Kidney epithelial cell (primary cell): ENCODE results near the gene ERC1. TPM values are rescaled to one million over a fixed set of nuclear protein-coding genes. Genes with fewer than 3 reads are reported as not detected.

Source experiments
- DNase-seq: peaks from one replicate; pipeline ENCODE4 v3.0.0-alpha.2; 2010; ENCODE audit warnings: low read depth
- H3K27me3 ChIP-seq: 2 replicates; pipeline ENCODE4 v1.6.0; 2011; ENCODE audit warnings: low read length; ENCODE audit not compliant: control insufficient read depth, insufficient read depth
- H3K36me3 ChIP-seq: 2 replicates; pipeline ENCODE4 v1.5.1; 2011; ENCODE audit warnings: low read length; ENCODE audit not compliant: control insufficient read depth, insufficient read depth
- H3K4me3 ChIP-seq: 2 replicates; pipeline ENCODE4 v1.5.1; 2011; ENCODE audit warnings: low read depth, mild to moderate bottlenecking, control low read depth, low read length
- total RNA-seq: library from RNA; depleted of rRNA; stranded (reverse); fragments of >200 nt; gene quantifications from 2 replicates; pipeline ENCODE4 v1.2.3, GENCODE V29; 2015
- TF ChIP-seq, protein P1 (sequence below): IDR thresholded peaks from 2 replicates; pipeline ENCODE4 v1.5.1; 2011; ENCODE audit warnings: mild to moderate bottlenecking, moderate library complexity, low read length, control low read depth, inconsistent platforms; ENCODE audit not compliant: insufficient read depth, poor library complexity, severe bottlenecking

Gene ERC1
- total RNA-seq, 1 donor from 2014 or later: 16.4 TPM

DNA sequence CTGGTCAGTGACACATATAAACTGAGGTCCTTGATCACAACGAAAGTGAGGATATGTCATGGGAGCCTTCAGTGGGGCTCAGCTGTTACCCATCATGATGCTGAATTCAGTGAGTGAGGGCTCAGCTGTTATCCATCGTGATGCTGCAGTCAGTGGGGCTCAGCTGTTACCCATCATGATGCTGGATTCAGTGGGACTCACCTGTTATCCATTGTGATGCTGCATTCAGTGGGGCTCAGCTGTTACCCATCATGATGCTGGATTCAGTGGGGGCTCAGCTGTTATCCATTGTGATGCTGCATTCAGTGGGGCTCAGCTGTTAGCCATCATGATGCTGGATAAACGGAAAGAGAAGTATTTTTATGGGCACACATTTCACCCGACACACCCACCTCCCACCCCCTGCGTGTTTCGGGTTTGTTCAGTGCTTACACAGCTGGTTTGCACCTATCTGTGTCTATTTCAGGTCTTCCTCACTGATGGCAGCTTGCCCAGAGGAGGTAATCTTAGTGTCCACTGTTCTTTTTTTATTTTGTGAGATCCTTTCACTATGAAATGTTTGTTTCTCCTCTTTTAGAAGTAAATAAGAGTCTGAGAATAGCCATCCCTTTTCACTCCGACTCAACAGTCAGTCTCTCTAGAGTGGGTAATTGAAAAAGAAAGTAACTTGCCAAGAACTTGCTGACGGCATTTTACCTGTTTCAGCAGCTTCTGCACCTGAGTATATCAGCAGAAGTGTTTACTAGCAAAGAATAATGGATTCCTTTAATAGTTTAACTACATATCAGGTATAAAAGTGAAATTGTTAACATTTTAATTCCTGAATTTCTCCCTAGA lies 183.0 kb downstream of the ERC1 start:
- no peak overlapping the region for H3K4me3 ChIP-seq
- no peaks in the 10 kb centered on the region for H3K27me3 ChIP-seq
- DNase-seq: no peak
- no peaks in the 10 kb centered on the region for H3K36me3 ChIP-seq
- TF ChIP-seq, protein P1, sequence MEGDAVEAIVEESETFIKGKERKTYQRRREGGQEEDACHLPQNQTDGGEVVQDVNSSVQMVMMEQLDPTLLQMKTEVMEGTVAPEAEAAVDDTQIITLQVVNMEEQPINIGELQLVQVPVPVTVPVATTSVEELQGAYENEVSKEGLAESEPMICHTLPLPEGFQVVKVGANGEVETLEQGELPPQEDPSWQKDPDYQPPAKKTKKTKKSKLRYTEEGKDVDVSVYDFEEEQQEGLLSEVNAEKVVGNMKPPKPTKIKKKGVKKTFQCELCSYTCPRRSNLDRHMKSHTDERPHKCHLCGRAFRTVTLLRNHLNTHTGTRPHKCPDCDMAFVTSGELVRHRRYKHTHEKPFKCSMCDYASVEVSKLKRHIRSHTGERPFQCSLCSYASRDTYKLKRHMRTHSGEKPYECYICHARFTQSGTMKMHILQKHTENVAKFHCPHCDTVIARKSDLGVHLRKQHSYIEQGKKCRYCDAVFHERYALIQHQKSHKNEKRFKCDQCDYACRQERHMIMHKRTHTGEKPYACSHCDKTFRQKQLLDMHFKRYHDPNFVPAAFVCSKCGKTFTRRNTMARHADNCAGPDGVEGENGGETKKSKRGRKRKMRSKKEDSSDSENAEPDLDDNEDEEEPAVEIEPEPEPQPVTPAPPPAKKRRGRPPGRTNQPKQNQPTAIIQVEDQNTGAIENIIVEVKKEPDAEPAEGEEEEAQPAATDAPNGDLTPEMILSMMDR: no peak

DNA sequence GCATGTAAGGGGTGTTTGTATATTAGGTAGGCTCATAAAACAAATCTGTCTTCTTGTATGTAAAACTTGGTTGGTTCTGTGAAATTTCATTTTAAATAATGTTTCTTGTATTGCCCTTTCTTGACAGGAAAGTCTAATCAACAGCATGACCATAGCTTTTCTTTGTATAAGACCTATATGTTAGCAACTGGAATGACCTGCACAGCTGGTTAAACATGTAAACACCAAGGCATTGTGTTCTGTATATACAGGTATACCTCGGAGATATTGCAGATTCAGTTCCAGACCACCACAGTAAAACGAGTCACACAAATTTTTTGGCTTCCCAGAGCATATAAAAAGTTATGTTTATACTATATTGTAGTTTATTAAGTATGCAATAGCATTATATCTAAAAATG lies 183.6 kb downstream of the ERC1 start:
- TF ChIP-seq, protein P1: no peak

DNA sequence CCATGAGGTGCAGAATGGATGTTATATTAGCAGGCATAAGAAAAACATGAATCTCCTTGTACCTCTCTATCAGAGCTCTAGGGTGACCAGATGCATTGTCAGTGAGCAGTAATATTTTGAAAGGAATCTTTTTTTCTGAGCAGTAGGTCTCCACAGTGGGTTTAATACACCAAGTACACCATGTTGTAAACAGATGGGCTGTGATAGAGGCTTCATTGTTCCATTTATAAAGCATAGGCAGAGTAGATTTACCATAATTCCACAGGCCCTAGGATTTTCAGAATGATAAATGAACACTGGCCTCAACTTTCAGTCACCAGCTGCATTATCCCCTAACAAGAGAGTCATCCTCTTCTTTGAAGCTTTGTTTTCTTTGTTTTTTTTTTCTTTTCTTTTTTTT lies 185.2 kb downstream of the ERC1 start:
- TF ChIP-seq, protein P1: no peak

More for the DNA sequence above, 183.6 kb downstream of the ERC1 start:
- no peak for DNase-seq
- no peak overlapping the region for H3K4me3 ChIP-seq
- H3K27me3 ChIP-seq: no peaks in the 10 kb centered on the region
- H3K36me3 ChIP-seq: no peaks in the 10 kb centered on the region

DNA sequence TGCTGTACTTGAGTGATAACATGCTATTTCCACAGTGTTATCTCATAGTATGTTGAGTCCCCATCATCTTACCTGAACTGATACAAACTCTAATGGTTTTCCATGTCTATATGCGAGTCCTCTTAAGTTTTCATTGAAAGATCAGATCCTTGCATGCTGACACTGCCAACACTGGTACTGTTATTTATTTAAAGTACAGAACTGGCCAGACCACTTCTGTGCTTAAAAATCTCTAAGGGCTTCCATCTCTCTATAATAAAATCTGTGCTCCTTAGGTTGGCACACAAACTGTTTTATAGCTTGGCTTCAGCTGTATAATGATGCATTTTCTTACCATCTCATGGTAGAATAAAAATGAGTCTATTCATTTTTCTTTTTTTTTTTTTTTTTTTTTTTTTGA lies 188.1 kb downstream of the ERC1 start:
- Histone ChIP-seq H3K4me3 (no peak overlapping the region), H3K27me3 (no peaks in the 10 kb centered on the region), H3K36me3 (no peaks in the 10 kb centered on the region)
- TF ChIP-seq, protein P1: no peak
- no peak for DNase-seq

More for the DNA sequence above, 185.2 kb downstream of the ERC1 start:
- Histone ChIP-seq H3K36me3 (no peaks in the 10 kb centered on the region), H3K27me3 (no peaks in the 10 kb centered on the region), H3K4me3 (no peak overlapping the region)
- DNase-seq: no peak

DNA sequence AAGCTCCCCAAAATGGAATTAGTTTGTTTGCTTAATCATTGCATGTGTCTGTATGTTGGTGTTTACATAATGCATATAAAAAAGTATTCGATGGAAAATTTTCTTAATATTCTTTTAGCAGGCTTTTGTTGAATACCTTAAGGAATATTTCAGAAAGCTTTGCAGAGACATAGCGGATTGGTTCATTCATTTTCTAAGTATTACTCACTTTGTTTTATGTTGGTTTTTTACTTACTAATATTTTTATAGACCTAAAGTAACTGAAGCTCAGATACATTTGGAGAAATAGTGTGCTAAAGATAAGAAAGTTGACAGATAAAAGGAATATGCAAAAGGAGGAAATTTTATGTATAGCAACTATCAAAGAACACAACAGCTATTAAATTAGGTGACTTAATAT lies 191.0 kb downstream of the ERC1 start:
- Histone ChIP-seq H3K4me3 (no peak overlapping the region), H3K27me3 (no peaks in the 10 kb centered on the region), H3K36me3 (no peaks in the 10 kb centered on the region)
- TF ChIP-seq, protein P1: no peak
- DNase-seq: no peak

DNA sequence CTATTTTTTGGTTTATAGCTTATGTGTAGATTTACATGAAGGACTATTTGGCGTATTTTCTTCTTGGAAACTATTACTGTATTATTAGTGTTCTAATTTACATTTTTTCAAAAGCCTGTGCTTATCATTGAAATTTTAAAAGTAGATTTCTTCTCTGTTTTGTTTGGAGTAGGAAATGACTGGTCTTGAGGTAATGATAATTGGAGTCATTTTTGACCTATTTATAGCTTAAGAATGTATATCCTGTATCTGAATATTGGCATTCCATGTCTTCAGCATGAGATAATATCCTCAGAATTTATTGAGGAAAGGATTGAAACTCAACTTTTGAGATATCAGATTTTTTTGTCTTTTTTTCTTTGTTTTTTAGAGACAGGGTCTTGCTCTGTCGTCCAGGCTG lies 193.4 kb downstream of the ERC1 start:
- no peak for DNase-seq
- Histone ChIP-seq H3K36me3 (no peaks in the 10 kb centered on the region), H3K27me3 (no peaks in the 10 kb centered on the region), H3K4me3 (no peak overlapping the region)
- TF ChIP-seq, protein P1: no peak
